PC-9 (cell line): ENCODE results near the gene FSIP1. TPM values are rescaled to one million over a fixed set of nuclear protein-coding genes. Genes with fewer than 3 reads are reported as not detected.

Source experiments
- BruUV-seq: library from RNA; stranded (reverse); fragments of 400-500 nt; replicated peaks from 2 replicates; lab custom pipeline; 2021; lab: Mats Ljungman, UMichigan
- CTCF ChIA-PET: fragments of 300-600 bp; sonication (Branson Sonifier 250); formaldehyde crosslinking; loops from one replicate; lab custom pipeline; 2022; ENCODE audit warnings: antibody characterized with exemption; lab: Charles Lee
- POLR2A ChIA-PET: fragments of 300-600 bp; sonication (Branson Sonifier 250); formaldehyde crosslinking; loops from one replicate; lab custom pipeline; 2022; ENCODE audit warnings: antibody characterized with exemption; ENCODE audit not compliant: unreplicated experiment; lab: Charles Lee
- DNase-seq, 2 experiments: peaks; one replicate each; pipeline versions ENCODE4 v3.0.0 to v3.0.0-alpha.2; 2015 to 2022; ENCODE audit warnings: mixed read lengths in 1 of 2
- H2AFZ ChIP-seq: fragments of 200-600 bp; sonication (generic); 2 replicates; pipeline ENCODE4 v1.8.1; 2017; ENCODE audit warnings: antibody characterized with exemption
- H3F3A ChIP-seq: fragments of 200-600 bp; sonication (generic); 2 replicates; pipeline ENCODE4 v1.8.1; 2017; ENCODE audit warnings: antibody characterized with exemption, mild to moderate bottlenecking, low read depth; ENCODE audit not compliant: insufficient read depth
- H3K27ac ChIP-seq: fragments of 200-600 bp; sonication (generic); 2 replicates; pipeline ENCODE4 v1.6.1; 2016; ENCODE audit warnings: mixed run types
- H3K27me3 ChIP-seq: fragments of 200-600 bp; sonication (generic); 2 replicates; pipeline ENCODE4 v1.6.1; 2016; ENCODE audit warnings: low read depth, mixed run types; ENCODE audit not compliant: insufficient read depth
- H3K36me3 ChIP-seq: fragments of 200-600 bp; sonication (generic); 2 replicates; pipeline ENCODE4 v1.6.1; 2016; ENCODE audit warnings: low read depth, mixed run types
- H3K4me1 ChIP-seq: fragments of 200-600 bp; sonication (generic); replicated peaks from 2 replicates; pipeline ENCODE4 v1.6.1; 2016; ENCODE audit warnings: mixed run types; ENCODE audit not compliant: insufficient read depth
- H3K4me2 ChIP-seq: fragments of 200-600 bp; sonication (generic); 2 replicates; pipeline ENCODE4 v1.6.1; 2017; ENCODE audit warnings: mixed run types
- H3K4me3 ChIP-seq: fragments of 200-600 bp; sonication (generic); 2 replicates; pipeline ENCODE4 v1.6.1; 2016; ENCODE audit warnings: mixed run types
- H3K79me2 ChIP-seq: fragments of 200-600 bp; sonication (generic); 2 replicates; pipeline ENCODE4 v1.6.1; 2017; ENCODE audit warnings: low read depth, mixed run types
- H3K9me2 ChIP-seq: fragments of 200-600 bp; sonication (generic); 2 replicates; pipeline ENCODE4 v1.8.1; 2017; ENCODE audit warnings: mild to moderate bottlenecking; ENCODE audit not compliant: insufficient read depth
- H3K9me3 ChIP-seq: fragments of 200-600 bp; sonication (generic); 2 replicates; pipeline ENCODE4 v1.8.1; 2016; ENCODE audit warnings: low read depth; ENCODE audit not compliant: insufficient read depth
- H4K20me1 ChIP-seq: fragments of 200-600 bp; sonication (generic); 2 replicates; pipeline ENCODE4 v1.8.1; 2017; ENCODE audit not compliant: insufficient read depth
- EZH2 ChIP-seq: fragments of 200-600 bp; sonication (generic); IDR thresholded peaks from 2 replicates; pipeline ENCODE4 v1.8.0; 2017; ENCODE audit warnings: antibody characterized with exemption, low read depth
- intact Hi-C: fragments of 100-400 bp; cut with micrococcal nuclease; formaldehyde crosslinking; loops from one replicate; pipeline ENCODE4 v1.10.0; 2022; ENCODE audit not compliant: unreplicated experiment
- total RNA-seq: library from RNA; stranded (reverse); gene quantifications from 2 replicates; pipeline ENCODE4 v1.2.3, GENCODE V29; 2021
- TF ChIP-seq, protein P1 (sequence below): fragments of 200-600 bp; sonication (generic); conservative IDR thresholded peaks from 2 replicates; pipeline ENCODE4 v1.6.1; 2017; ENCODE audit warnings: mixed run types, antibody characterized with exemption, mild to moderate bottlenecking, moderate library complexity

The FSIP1 gene
- total RNA-seq, 1 experiment from 2014 or later = 1.2 TPM

DNA sequence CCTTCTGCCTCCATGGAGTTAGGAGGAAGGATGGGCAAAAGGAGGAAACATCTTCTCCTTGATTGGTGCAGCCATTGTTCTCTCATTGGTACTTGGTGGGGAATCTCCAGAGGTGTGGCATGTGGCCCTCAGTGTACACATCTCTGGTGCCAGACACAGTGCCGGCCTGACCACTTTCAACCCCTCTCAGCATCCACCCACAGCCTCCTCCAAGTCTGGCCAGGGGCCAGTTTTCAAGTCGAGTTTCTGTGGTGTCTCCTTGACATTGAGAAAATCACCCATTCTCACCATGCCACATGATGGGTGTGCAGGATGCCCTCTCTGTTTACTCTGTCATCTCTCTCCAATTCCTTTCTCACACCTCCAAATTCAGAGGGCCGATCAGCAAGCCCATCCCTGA, 12.8 kb upstream of the FSIP1 start:
- Histone ChIP-seq H3K27me3 (no peaks in the 10 kb centered on the region), H3K4me3 (no peak overlapping the region), H4K20me1 (no peaks in the 10 kb centered on the region), H3K79me2 (no peaks in the 10 kb centered on the region), H3F3A (no peaks in the 10 kb centered on the region), H3K36me3 (no peaks in the 10 kb centered on the region), H3K27ac (no peak overlapping the region), H3K9me2 (no peaks in the 10 kb centered on the region), H3K4me2 (no peak overlapping the region), H3K9me3 (no peaks in the 10 kb centered on the region), H3K4me1 (peaks cover 9% of the 10 kb centered on the region), H2AFZ (no peak overlapping the region)
- TF ChIP-seq, protein P1, sequence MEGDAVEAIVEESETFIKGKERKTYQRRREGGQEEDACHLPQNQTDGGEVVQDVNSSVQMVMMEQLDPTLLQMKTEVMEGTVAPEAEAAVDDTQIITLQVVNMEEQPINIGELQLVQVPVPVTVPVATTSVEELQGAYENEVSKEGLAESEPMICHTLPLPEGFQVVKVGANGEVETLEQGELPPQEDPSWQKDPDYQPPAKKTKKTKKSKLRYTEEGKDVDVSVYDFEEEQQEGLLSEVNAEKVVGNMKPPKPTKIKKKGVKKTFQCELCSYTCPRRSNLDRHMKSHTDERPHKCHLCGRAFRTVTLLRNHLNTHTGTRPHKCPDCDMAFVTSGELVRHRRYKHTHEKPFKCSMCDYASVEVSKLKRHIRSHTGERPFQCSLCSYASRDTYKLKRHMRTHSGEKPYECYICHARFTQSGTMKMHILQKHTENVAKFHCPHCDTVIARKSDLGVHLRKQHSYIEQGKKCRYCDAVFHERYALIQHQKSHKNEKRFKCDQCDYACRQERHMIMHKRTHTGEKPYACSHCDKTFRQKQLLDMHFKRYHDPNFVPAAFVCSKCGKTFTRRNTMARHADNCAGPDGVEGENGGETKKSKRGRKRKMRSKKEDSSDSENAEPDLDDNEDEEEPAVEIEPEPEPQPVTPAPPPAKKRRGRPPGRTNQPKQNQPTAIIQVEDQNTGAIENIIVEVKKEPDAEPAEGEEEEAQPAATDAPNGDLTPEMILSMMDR = no peak
- TF ChIP-seq EZH2 = no peak
- DNase-seq = no peak
- ChIA-PET CTCF (no interaction called here), POLR2A (no interaction called here)
- intact Hi-C loops = no loop called here
- BruUV-seq = no TSS peak

DNA sequence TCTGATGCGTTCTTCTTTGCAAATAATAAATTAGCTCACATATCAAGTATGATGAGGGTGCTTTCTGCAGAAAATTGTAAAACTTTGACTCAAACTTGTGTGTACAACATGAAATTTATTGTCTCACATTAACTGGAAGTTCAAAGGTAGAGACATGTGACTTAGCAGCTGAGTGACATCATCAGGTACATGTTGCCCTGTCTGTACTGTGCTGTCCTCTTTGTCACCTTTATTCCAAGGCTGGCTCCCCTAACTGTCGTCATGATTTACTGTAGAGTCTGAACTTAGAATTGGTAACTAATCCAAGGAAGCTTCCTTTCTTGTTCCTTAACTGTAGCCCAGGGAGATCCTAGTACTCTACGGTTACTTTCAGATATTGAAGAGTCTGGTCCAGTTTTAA, 12.3 kb upstream of the FSIP1 start:
- ChIA-PET POLR2A (no interaction called here), CTCF (no interaction called here)

DNA sequence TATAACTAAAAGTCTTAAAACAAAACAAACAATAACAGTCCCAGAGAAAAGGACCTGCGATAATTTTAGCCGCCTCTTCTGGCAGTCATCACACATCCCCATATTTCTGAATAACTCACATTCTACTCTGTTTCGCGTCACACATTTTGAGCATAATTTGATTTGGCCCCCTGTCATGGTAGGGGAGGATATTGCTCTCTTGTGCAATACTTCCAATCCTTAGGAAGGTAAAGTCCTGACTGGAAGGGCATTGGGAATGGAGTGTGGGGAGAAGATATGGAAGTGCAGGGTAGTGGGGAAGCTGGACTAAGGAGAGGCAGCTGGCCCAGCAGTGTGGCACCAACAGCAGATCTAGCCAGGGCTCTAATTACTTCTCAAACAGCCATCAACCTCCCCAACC, 11.3 kb upstream of the FSIP1 start:
- H3F3A ChIP-seq = no peaks in the 10 kb centered on the region
- H3K4me2 ChIP-seq = no peak overlapping the region
- H2AFZ ChIP-seq = no peak overlapping the region
- ChIA-PET POLR2A (no interaction called here), CTCF (no interaction called here)
- intact Hi-C loops = no loop called here
- H3K27ac ChIP-seq = no peak overlapping the region
- H3K27me3 ChIP-seq = no peaks in the 10 kb centered on the region
- no peaks in the 10 kb centered on the region for H3K36me3 ChIP-seq
- no peak for DNase-seq
- H3K4me1 ChIP-seq = peaks cover 11% of the 10 kb centered on the region
- H4K20me1 ChIP-seq = no peaks in the 10 kb centered on the region
- H3K4me3 ChIP-seq = no peak overlapping the region
- no peaks in the 10 kb centered on the region for H3K9me3 ChIP-seq
- no peaks in the 10 kb centered on the region for H3K9me2 ChIP-seq
- no peak for TF ChIP-seq EZH2
- TF ChIP-seq, protein P1 = no peak
- BruUV-seq = no TSS peak
- no peaks in the 10 kb centered on the region for H3K79me2 ChIP-seq

More for the DNA sequence above, 12.3 kb upstream of the FSIP1 start:
- Histone ChIP-seq H3K4me1 (peaks cover 9% of the 10 kb centered on the region), H3K79me2 (no peaks in the 10 kb centered on the region), H3K4me3 (no peak overlapping the region), H3K27me3 (no peaks in the 10 kb centered on the region), H3K27ac (no peak overlapping the region), H3F3A (no peaks in the 10 kb centered on the region), H4K20me1 (no peaks in the 10 kb centered on the region), H3K4me2 (no peak overlapping the region), H3K9me3 (no peaks in the 10 kb centered on the region), H2AFZ (no peak overlapping the region), H3K36me3 (no peaks in the 10 kb centered on the region), H3K9me2 (no peaks in the 10 kb centered on the region)
- no TSS peak for BruUV-seq
- intact Hi-C loops = no loop called here
- TF ChIP-seq, protein P1 = no peak
- TF ChIP-seq EZH2 = no peak
- no peak for DNase-seq
